Sciatic nerve (tissue), 2 donors: ENCODE measurements around the gene TSHB. TPM values are rescaled to one million over a fixed set of nuclear protein-coding genes. Genes with fewer than 3 reads are reported as not detected.

Experiments used
- ATAC-seq: fragments of 200-7000 bp; cut with Tn5 transposase; one replicate; pipeline ENCODE4 v1.9.1; 2020; ENCODE audit warnings: mild to moderate bottlenecking, moderate library complexity
- DNase-seq: peaks from one replicate; pipeline ENCODE4 v3.0.0-alpha.2; 2020; ENCODE audit warnings: low spot score
- intact Hi-C: fragments of 100-400 bp; cut with DNase I; formaldehyde crosslinking; loops from one replicate; pipeline ENCODE4 v1.14.2; 2022
- total RNA-seq: library from RNA; stranded (reverse); fragmentation: NEBNext Ultra II Directional; extraction: Animal tissue kit (Norgen Biotek cat#: 25700); gene quantifications from one replicate; pipeline ENCODE4 v1.2.1, GENCODE V29; 2021
- donor health status: DM: no; HTN: no; CAD: no.
- donor health status: DM: no; HTN: no; CAD: no.

Gene TSHB
- total RNA-seq, 1 donor from 2014 or later = not detected

GRCh38 chr1:115077984-115078330 is 48.3 kb downstream of the TSHB start:
- intact Hi-C loops = no loop called here
- ATAC-seq (no peak), DNase-seq (no peak)

GRCh38 chr1:115078708-115079107 is 49.1 kb downstream of the TSHB start:
- no peak for DNase-seq
- no peak for ATAC-seq
- intact Hi-C loops = no loop called here

GRCh38 chr1:115082949-115083348 is 53.3 kb downstream of the TSHB start:
- intact Hi-C loops = no loop called here
- no peak for ATAC-seq

More at GRCh38 chr1:115082949-115083348, 53.3 kb downstream of the TSHB start:
- DNase-seq = no peak

Other genes starting within 250 kb of the TSHB start
- 35.4 TPM for gene SIKE1, start 249.1 kb upstream of the TSHB start, total RNA-seq
- gene SYCP1, start 175.0 kb upstream of the TSHB start, total RNA-seq = not detected
- 2.9 TPM for gene TSPAN2, start 59.7 kb downstream of the TSHB start, total RNA-seq